AG10803 (cell line): Measurements from ENCODE around the gene JAM3.
"Not testable (repeated sequence)": the region's sequence is repeated elsewhere in the genome, so short reads cannot be mapped to it uniquely, and the experiment has no call there.

Experiments used
- DNase-seq: peaks from one replicate; pipeline ENCODE4 v3.0.0; 2010; ENCODE audit warnings: low read depth
- H3K4me3 ChIP-seq: 2 replicates; pipeline ENCODE4 v1.5.1; 2011; ENCODE audit warnings: mild to moderate bottlenecking, low read length, control low read depth
- CTCF ChIP-seq: conservative IDR thresholded peaks from 2 replicates; pipeline ENCODE4 v1.5.1; 2011; ENCODE audit warnings: mild to moderate bottlenecking, low read length, control low read depth, inconsistent platforms

The JAM3 gene

GRCh38 chr11:134071766-134072402, 3.0 kb downstream of the JAM3 start:
- no peak overlapping the region for H3K4me3 ChIP-seq
- TF ChIP-seq CTCF: peak; percentile 37
- DNase-seq: peak; percentile 28

GRCh38 chr11:134072844-134073243, 4.0 kb downstream of the JAM3 start:
- no peak overlapping the region for H3K4me3 ChIP-seq
- no peak for DNase-seq
- no peak for TF ChIP-seq CTCF

- TF ChIP-seq CTCF: no peak
- H3K4me3 ChIP-seq: no peak overlapping the region
- no peak for DNase-seq
Measured at GRCh38 chr11:134074346-134074745, 5.5 kb downstream of the JAM3 start.

- no peak for TF ChIP-seq CTCF
- H3K4me3 ChIP-seq: no peak overlapping the region
Measured at GRCh38 chr11:134074766-134075165, 5.9 kb downstream of the JAM3 start.

GRCh38 chr11:134079317-134079716, 10.4 kb downstream of the JAM3 start:
- TF ChIP-seq CTCF: no peak
- no peak for DNase-seq
- no peak overlapping the region for H3K4me3 ChIP-seq

More at GRCh38 chr11:134074766-134075165, 5.9 kb downstream of the JAM3 start:
- DNase-seq: no peak

- DNase-seq, H3K4me3 ChIP-seq: not testable (repeated sequence)
Measured at GRCh38 chr11:134081258-134081657, 12.4 kb downstream of the JAM3 start.

GRCh38 chr11:134082990-134083389, 14.1 kb downstream of the JAM3 start:
- no peak for TF ChIP-seq CTCF
- DNase-seq: no peak
- H3K4me3 ChIP-seq: no peak overlapping the region
